Activated CD4-positive, alpha-beta T cell treated with anti-CD3 and anti-CD28 coated beads, Interleukin-2, amount 10 ng/mL, durations not matched to agents 24 days and 14 days (primary cell): ENCODE results near the gene FAM43B. TPM values are rescaled to one million over a fixed set of nuclear protein-coding genes. Genes with fewer than 3 reads are reported as not detected.

ENCODE experiments used
- DNase-seq: peaks from one replicate; pipeline ENCODE4 v3.0.0; 2022
- H3K27ac Mint-ChIP-seq: one replicate; pipeline ENCODE4 v1.8.0; 2022; ENCODE audit warnings: mild to moderate bottlenecking, mixed read lengths
- H3K27me3 Mint-ChIP-seq: one replicate; pipeline ENCODE4 v1.8.0; 2022; ENCODE audit warnings: mixed read lengths
- H3K36me3 Mint-ChIP-seq: one replicate; pipeline ENCODE4 v1.8.0; 2022; ENCODE audit warnings: low read depth, mild to moderate bottlenecking, mixed read lengths
- H3K4me1 Mint-ChIP-seq: one replicate; pipeline ENCODE4 v1.8.0; 2021; ENCODE audit warnings: mixed read lengths
- H3K4me3 Mint-ChIP-seq: one replicate; pipeline ENCODE4 v1.8.0; 2022; ENCODE audit warnings: mild to moderate bottlenecking, moderate library complexity, mixed read lengths
- H3K9me3 Mint-ChIP-seq: one replicate; pipeline ENCODE4 v1.8.0; 2021; ENCODE audit warnings: mixed read lengths
- intact Hi-C: fragments of 100-400 bp; cut with micrococcal nuclease; formaldehyde crosslinking; loops from one replicate; pipeline ENCODE4 v1.15.1; 2023
- total RNA-seq: library from RNA; stranded (reverse); gene quantifications from 2 replicates; pipeline ENCODE4 v1.2.3, GENCODE V29; 2022

Gene FAM43B
- total RNA-seq, 1 donor from 2014 or later = not detected

GRCh38 chr1:20569523-20570098, 17.2 kb downstream of the FAM43B start:
- Mint-ChIP-seq H3K27me3 (peaks cover 19% of the 10 kb centered on the region), H3K4me1 (peaks cover 5% of the 10 kb centered on the region), H3K36me3 (no peaks in the 10 kb centered on the region), H3K27ac (no peak overlapping the region), H3K9me3 (peaks cover 6% of the 10 kb centered on the region), H3K4me3 (no peak overlapping the region)
- DNase-seq = no peak
- intact Hi-C loops = loop anchor here (10.0 kb wide), 1 partner anchor 625 kb away; no protein-coding TSS in a partner anchor

DNA sequence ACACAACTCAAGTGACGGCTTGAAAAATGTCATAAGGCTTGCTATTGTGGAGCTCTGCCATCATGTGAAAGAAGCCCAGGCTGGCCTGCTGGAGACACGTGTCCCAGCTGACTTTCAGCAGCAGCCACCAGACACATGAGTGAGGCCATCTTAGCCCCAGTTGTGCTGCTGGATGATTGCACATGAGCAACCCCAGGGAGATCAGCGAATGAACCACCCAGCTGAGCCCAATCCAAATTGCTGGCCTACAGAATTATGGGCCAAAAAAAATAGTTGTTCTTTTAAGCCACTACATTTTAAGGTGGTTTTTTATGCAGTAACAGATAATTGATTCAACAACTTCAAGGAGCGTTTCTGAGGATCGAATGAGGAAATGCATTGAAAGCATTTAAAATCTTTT, 19.1 kb downstream of the FAM43B start:
- H3K9me3 Mint-ChIP-seq = peaks cover 6% of the 10 kb centered on the region
- intact Hi-C loops = loop anchor here (10.0 kb wide), 1 partner anchor 623 kb away; no protein-coding TSS in a partner anchor
- H3K27ac Mint-ChIP-seq = no peak overlapping the region
- DNase-seq = no peak
- peaks cover 5% of the 10 kb centered on the region for H3K4me1 Mint-ChIP-seq
- peaks cover 24% of the 10 kb centered on the region for H3K27me3 Mint-ChIP-seq
- no peak overlapping the region for H3K4me3 Mint-ChIP-seq
- no peaks in the 10 kb centered on the region for H3K36me3 Mint-ChIP-seq

- peaks cover 5% of the 10 kb centered on the region for H3K4me1 Mint-ChIP-seq
- peaks cover 22% of the 10 kb centered on the region for H3K27me3 Mint-ChIP-seq
- H3K4me3 Mint-ChIP-seq = no peak overlapping the region
- H3K9me3 Mint-ChIP-seq = peaks cover 6% of the 10 kb centered on the region
- DNase-seq = no peak
- H3K36me3 Mint-ChIP-seq = no peaks in the 10 kb centered on the region
- intact Hi-C loops = loop anchor here (10.0 kb wide), 1 partner anchor 621 kb away; no protein-coding TSS in a partner anchor
- no peak overlapping the region for H3K27ac Mint-ChIP-seq
These were observed 21.6 kb downstream of the FAM43B start for GRCh38 chr1:20573987-20574386.

GRCh38 chr1:20574686-20575540, 22.5 kb downstream of the FAM43B start:
- Mint-ChIP-seq H3K36me3 (no peaks in the 10 kb centered on the region), H3K4me1 (peaks cover 5% of the 10 kb centered on the region), H3K27ac (no peak overlapping the region), H3K27me3 (peaks cover 19% of the 10 kb centered on the region), H3K9me3 (peaks cover 3% of the 10 kb centered on the region), H3K4me3 (no peak overlapping the region)
- intact Hi-C loops = loop anchor here (1.0 to 10.0 kb wide), 2 partner anchors 65 to 620 kb away; no protein-coding TSS in a partner anchor
- DNase-seq = peak; percentile 92

GRCh38 chr1:20575541-20576336, 23.4 kb downstream of the FAM43B start:
- no peak overlapping the region for H3K27ac Mint-ChIP-seq
- intact Hi-C loops = loop anchor here (1.0 to 10.0 kb wide), 2 partner anchors 65 to 619 kb away; no protein-coding TSS in a partner anchor

GRCh38 chr1:20578062-20578461, 25.7 kb downstream of the FAM43B start:
- intact Hi-C loops = loop anchor here (10.0 kb wide), 1 partner anchor 617 kb away; no protein-coding TSS in a partner anchor
- Mint-ChIP-seq H3K4me1 (peaks cover 5% of the 10 kb centered on the region), H3K9me3 (no peaks in the 10 kb centered on the region), H3K27me3 (peaks cover 19% of the 10 kb centered on the region), H3K27ac (no peak overlapping the region), H3K36me3 (no peaks in the 10 kb centered on the region), H3K4me3 (no peak overlapping the region)
- DNase-seq = no peak

More at GRCh38 chr1:20575541-20576336, 23.4 kb downstream of the FAM43B start:
- H3K36me3 Mint-ChIP-seq = no peaks in the 10 kb centered on the region
- peaks cover 3% of the 10 kb centered on the region for H3K9me3 Mint-ChIP-seq
- peaks cover 5% of the 10 kb centered on the region for H3K4me1 Mint-ChIP-seq
- H3K27me3 Mint-ChIP-seq = peaks cover 19% of the 10 kb centered on the region
- no peak overlapping the region for H3K4me3 Mint-ChIP-seq
- DNase-seq = no peak

GRCh38 chr1:20578721-20579395, 26.5 kb downstream of the FAM43B start:
- H3K27ac Mint-ChIP-seq = no peak overlapping the region
- H3K27me3 Mint-ChIP-seq = peaks cover 12% of the 10 kb centered on the region
- no peaks in the 10 kb centered on the region for H3K36me3 Mint-ChIP-seq
- H3K4me1 Mint-ChIP-seq = peaks cover 2% of the 10 kb centered on the region
- no peaks in the 10 kb centered on the region for H3K9me3 Mint-ChIP-seq
- DNase-seq = no peak
- intact Hi-C loops = loop anchor here (10.0 kb wide), 1 partner anchor 616 kb away; no protein-coding TSS in a partner anchor
- H3K4me3 Mint-ChIP-seq = no peak overlapping the region

DNA sequence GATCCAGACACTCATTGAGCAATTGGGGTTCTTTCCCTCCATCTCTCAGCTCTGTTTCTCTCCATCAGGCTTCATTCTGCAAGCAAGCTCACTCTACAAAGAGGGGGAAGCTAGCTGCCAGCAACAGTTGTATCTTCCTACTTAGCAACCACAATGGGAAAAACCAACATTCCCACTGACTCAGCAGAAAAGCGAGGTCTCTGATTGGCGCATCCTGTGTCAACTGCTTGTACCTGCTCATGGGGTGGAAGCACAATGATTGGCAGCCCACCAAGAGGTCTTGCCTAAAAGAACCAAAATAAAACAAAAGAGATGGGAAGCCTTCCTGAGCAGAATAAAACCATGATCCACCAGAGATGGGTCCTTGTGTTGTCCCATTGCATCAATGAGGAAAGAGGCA, 32.5 kb downstream of the FAM43B start:
- intact Hi-C loops = no loop called here

DNA sequence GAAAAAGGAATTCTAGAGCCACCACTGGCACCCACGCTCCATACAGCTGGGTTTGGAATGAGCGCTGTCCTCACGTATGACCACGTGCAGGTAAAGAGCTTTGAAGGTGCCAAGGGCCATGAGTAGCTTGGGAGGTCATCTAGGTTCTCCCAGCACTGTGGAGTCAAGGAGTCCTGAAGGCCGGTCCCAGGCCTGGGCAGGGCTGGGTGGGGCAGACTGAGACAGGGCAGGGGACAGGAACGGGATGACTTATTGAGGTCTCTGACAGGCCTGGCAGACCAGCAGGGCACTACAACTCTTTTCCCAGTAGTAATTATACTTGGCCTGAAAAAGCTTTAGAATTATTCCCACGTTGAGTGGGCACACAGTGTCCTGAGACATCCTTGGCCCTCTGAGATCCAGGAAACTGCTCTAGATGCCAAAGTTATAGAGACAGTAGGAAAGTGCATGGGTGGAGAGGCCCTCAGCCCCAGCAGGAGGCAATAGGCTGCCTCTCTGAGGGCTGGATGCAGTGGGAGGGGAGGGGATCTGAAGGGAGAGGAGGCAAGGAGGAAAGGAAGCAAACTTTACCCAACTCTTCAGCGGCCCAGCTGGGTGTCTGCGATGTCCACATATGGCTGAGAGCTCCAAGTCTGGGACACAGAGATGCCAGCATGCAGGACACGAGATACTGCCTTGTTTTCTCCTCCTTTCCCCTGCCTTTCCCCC, 34.7 kb downstream of the FAM43B start:
- Mint-ChIP-seq H3K4me3 (no peak overlapping the region), H3K36me3 (no peaks in the 10 kb centered on the region), H3K9me3 (no peaks in the 10 kb centered on the region), H3K27me3 (peaks cover 40% of the 10 kb centered on the region), H3K27ac (no peak overlapping the region), H3K4me1 (peaks cover 8% of the 10 kb centered on the region)
- intact Hi-C loops = no loop called here
- no peak for DNase-seq

More for the DNA sequence above, 32.5 kb downstream of the FAM43B start:
- Mint-ChIP-seq H3K4me1 (peaks cover 8% of the 10 kb centered on the region), H3K4me3 (no peak overlapping the region), H3K36me3 (no peaks in the 10 kb centered on the region), H3K27me3 (peaks cover 28% of the 10 kb centered on the region), H3K27ac (no peak overlapping the region), H3K9me3 (no peaks in the 10 kb centered on the region)
- DNase-seq = no peak

GRCh38 chr1:20587661-20588053, 35.3 kb downstream of the FAM43B start:
- Mint-ChIP-seq H3K27me3 (peaks cover 42% of the 10 kb centered on the region), H3K4me1 (peaks cover 8% of the 10 kb centered on the region), H3K4me3 (no peak overlapping the region)

GRCh38 chr1:20588634-20589225, 36.4 kb downstream of the FAM43B start, which contains the start of gene CDA:
TSS of gene CDA (plus strand) at chr1:20589097. CDS start at chr1:20589130, 33 bp downstream.
- no peaks in the 10 kb centered on the region for H3K36me3 Mint-ChIP-seq
- no peaks in the 10 kb centered on the region for H3K9me3 Mint-ChIP-seq
- H3K27me3 Mint-ChIP-seq = peaks cover 42% of the 10 kb centered on the region
- intact Hi-C loops = no loop called here
- no peak within 1 kb of the TSS for H3K27ac Mint-ChIP-seq
- no peak for DNase-seq
- H3K4me3 Mint-ChIP-seq = no peak within 1 kb of the TSS
- H3K4me1 Mint-ChIP-seq = peaks cover 8% of the 10 kb centered on the region

More at GRCh38 chr1:20587661-20588053, 35.3 kb downstream of the FAM43B start:
- no peak for DNase-seq
- Mint-ChIP-seq H3K36me3 (no peaks in the 10 kb centered on the region), H3K9me3 (no peaks in the 10 kb centered on the region), H3K27ac (no peak overlapping the region)
- intact Hi-C loops = no loop called here
